Calu3 (cell line): Measurements from ENCODE around the gene SPATC1L. TPM values are rescaled to one million over a fixed set of nuclear protein-coding genes. Genes with fewer than 3 reads are reported as not detected.
"Not testable (repeated sequence)": the region's sequence is repeated elsewhere in the genome, so short reads cannot be mapped to it uniquely, and the experiment has no call there.

ENCODE experiments used
- BruUV-seq: library from RNA; stranded (reverse); fragments of 400-500 nt; replicated peaks from 2 replicates; lab custom pipeline; 2021; lab: Mats Ljungman, UMichigan
- CTCF ChIA-PET: fragments of 300-600 bp; sonication (Branson Sonifier 250); formaldehyde crosslinking; loops from one replicate; lab custom pipeline; 2022; ENCODE audit warnings: antibody characterized with exemption; lab: Charles Lee
- DNase-seq: peaks from one replicate; pipeline ENCODE4 v3.0.0; 2022
- H3K27ac Mint-ChIP-seq: one replicate; pipeline ENCODE4 v1.8.0; 2022; ENCODE audit warnings: mixed read lengths; ENCODE audit not compliant: unreplicated experiment
- H3K27me3 Mint-ChIP-seq: one replicate; pipeline ENCODE4 v1.8.0; 2022; ENCODE audit warnings: mixed read lengths; ENCODE audit not compliant: unreplicated experiment
- H3K36me3 Mint-ChIP-seq: one replicate; pipeline ENCODE4 v1.8.0; 2022; ENCODE audit warnings: mild to moderate bottlenecking, moderate library complexity, mixed read lengths; ENCODE audit not compliant: insufficient read depth, unreplicated experiment
- H3K4me1 Mint-ChIP-seq: one replicate; pipeline ENCODE4 v1.8.0; 2022; ENCODE audit warnings: mild to moderate bottlenecking, low read depth, mixed read lengths; ENCODE audit not compliant: unreplicated experiment
- H3K4me3 Mint-ChIP-seq: one replicate; pipeline ENCODE4 v1.8.0; 2022; ENCODE audit warnings: mild to moderate bottlenecking, low read depth, moderate library complexity, mixed read lengths; ENCODE audit not compliant: unreplicated experiment
- H3K9me3 Mint-ChIP-seq: one replicate; pipeline ENCODE4 v1.8.0; 2022; ENCODE audit warnings: low read depth, mixed read lengths; ENCODE audit not compliant: unreplicated experiment
- intact Hi-C: fragments of 100-400 bp; cut with micrococcal nuclease; formaldehyde crosslinking; loops from one replicate; pipeline ENCODE4 v1.10.0; 2022; ENCODE audit not compliant: unreplicated experiment
- total RNA-seq: library from RNA; stranded (reverse); gene quantifications from 2 replicates; pipeline ENCODE4 v1.2.3, GENCODE V29; 2022
- TF ChIP-seq, protein P1 (sequence below): fragments of 200-600 bp; IDR thresholded peaks from one replicate; pipeline ENCODE4 v1.8.0; 2022; ENCODE audit warnings: antibody characterized with exemption; ENCODE audit not compliant: unreplicated experiment

Gene SPATC1L
- total RNA-seq, 1 experiment from 2014 or later, result 4.4 TPM

DNA sequence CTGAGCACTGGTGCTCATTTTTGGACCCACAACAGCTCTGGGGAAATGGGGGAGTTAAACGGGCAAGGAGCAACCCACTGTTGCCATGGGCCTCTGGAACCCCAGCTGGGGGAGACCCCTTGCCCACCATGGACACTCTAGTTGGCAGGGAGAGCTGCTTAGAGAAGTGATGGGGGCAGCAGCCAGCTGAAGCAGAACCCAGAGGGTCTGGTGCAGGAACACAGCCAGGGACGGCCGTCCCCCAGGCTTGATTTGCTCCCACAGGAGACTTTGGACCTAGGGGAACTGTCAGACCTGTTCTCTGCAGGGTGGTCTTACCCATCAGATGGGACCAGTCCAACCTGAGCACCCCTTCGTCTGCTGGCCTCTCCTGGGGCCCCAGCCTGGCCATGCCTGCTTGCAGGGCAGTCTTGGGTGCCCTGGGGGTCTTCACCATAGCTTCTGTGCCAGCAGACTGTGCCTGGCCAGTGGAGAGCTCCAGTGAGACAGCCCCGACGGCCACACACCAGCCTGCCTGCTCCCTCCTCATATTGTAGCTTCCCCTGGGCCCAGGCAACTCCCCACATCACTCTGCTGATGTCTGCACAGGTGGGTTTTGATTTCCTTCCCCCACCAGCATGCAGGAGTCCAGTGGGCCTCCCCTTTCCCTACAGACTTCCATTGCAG is 11.3 kb downstream of the SPATC1L start:
- no peaks in the 10 kb centered on the region for H3K9me3 Mint-ChIP-seq
- intact Hi-C loops, result no loop called here
- no peaks in the 10 kb centered on the region for H3K4me1 Mint-ChIP-seq
- CTCF ChIA-PET, result no interaction called here
- no peak for DNase-seq
- H3K36me3 Mint-ChIP-seq, result no peaks in the 10 kb centered on the region
- no peak overlapping the region for H3K4me3 Mint-ChIP-seq
- TF ChIP-seq, protein P1, sequence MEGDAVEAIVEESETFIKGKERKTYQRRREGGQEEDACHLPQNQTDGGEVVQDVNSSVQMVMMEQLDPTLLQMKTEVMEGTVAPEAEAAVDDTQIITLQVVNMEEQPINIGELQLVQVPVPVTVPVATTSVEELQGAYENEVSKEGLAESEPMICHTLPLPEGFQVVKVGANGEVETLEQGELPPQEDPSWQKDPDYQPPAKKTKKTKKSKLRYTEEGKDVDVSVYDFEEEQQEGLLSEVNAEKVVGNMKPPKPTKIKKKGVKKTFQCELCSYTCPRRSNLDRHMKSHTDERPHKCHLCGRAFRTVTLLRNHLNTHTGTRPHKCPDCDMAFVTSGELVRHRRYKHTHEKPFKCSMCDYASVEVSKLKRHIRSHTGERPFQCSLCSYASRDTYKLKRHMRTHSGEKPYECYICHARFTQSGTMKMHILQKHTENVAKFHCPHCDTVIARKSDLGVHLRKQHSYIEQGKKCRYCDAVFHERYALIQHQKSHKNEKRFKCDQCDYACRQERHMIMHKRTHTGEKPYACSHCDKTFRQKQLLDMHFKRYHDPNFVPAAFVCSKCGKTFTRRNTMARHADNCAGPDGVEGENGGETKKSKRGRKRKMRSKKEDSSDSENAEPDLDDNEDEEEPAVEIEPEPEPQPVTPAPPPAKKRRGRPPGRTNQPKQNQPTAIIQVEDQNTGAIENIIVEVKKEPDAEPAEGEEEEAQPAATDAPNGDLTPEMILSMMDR, result no peak
- H3K27ac Mint-ChIP-seq, result no peak overlapping the region
- no TSS peak for BruUV-seq
- peaks cover 27% of the 10 kb centered on the region for H3K27me3 Mint-ChIP-seq

DNA sequence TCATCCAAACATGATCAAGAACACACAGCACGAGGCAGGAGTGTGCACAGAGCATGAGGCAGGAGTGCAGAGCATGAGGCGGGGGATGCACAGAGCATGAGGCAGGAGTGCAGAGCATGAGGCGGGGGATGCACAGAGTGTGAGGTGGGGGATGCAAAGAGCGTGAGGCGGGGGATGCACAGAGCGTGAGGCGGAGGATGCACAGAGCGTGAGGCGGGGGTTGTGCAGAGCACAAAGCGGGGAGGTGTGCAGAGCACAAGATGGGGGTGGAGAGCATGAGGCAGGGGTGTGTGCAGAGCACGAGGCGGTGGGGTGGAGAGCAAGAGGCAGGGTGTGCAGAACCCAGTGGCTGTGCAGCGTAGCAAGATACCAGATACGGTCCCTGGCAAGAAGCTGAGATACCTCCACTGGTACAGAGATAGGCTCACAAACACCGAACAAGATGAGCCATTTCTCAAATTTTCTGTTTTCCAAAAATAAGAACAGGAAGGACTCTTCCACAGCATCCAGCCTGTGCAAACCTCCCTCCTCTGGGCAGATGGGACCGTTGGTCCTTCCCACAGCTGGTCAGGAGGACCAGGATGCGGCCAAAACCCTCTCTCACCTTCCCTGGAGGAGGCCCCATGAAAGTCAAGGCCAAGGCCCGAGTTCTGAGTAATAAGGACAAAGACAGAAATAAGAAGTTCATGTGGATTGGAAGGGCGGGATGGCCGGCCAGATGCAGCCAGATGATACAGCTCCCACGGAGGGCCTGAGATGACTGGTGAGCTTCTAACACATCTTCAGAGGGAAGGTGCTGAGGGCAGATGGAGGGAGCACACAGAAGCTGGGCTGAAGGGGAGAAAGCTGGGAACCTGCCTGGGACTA is 12.0 kb downstream of the SPATC1L start:
- H3K4me3 Mint-ChIP-seq, result no peak overlapping the region
- CTCF ChIA-PET, result no interaction called here
- TF ChIP-seq, protein P1, result no peak
- no peak overlapping the region for H3K27ac Mint-ChIP-seq
- no peaks in the 10 kb centered on the region for H3K4me1 Mint-ChIP-seq
- H3K9me3 Mint-ChIP-seq, result no peaks in the 10 kb centered on the region
- intact Hi-C loops, result no loop called here
- H3K36me3 Mint-ChIP-seq, result no peaks in the 10 kb centered on the region
- BruUV-seq, result no TSS peak
- H3K27me3 Mint-ChIP-seq, result peaks cover 27% of the 10 kb centered on the region
- no peak for DNase-seq

DNA sequence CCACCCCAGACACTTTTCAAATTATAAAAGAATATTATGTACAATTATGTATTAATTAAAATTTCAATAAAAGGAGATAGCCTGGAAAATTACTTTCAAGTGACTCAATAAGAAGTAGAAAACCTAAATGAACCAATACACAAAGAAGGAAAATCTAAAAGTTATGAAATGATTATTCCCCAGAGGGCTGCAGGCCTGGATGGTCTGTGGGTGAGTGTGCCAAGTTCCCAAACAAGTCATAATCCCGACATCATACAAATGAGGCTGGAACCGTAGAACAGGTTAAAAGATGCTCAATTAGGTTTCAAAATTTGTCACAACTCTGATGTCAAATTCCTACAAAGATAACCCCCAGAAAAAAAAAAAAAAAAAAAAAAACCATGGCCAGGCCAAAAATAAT is 12.7 kb downstream of the SPATC1L start:
- H3K4me1 Mint-ChIP-seq, result no peaks in the 10 kb centered on the region
- intact Hi-C loops, result no loop called here
- no peak overlapping the region for H3K4me3 Mint-ChIP-seq
- TF ChIP-seq, protein P1, result no peak
- peaks cover 24% of the 10 kb centered on the region for H3K27me3 Mint-ChIP-seq
- H3K27ac Mint-ChIP-seq, result no peak overlapping the region
- no peaks in the 10 kb centered on the region for H3K36me3 Mint-ChIP-seq
- CTCF ChIA-PET, result no interaction called here
- no peaks in the 10 kb centered on the region for H3K9me3 Mint-ChIP-seq
- BruUV-seq, result no TSS peak
- DNase-seq, result no peak

DNA sequence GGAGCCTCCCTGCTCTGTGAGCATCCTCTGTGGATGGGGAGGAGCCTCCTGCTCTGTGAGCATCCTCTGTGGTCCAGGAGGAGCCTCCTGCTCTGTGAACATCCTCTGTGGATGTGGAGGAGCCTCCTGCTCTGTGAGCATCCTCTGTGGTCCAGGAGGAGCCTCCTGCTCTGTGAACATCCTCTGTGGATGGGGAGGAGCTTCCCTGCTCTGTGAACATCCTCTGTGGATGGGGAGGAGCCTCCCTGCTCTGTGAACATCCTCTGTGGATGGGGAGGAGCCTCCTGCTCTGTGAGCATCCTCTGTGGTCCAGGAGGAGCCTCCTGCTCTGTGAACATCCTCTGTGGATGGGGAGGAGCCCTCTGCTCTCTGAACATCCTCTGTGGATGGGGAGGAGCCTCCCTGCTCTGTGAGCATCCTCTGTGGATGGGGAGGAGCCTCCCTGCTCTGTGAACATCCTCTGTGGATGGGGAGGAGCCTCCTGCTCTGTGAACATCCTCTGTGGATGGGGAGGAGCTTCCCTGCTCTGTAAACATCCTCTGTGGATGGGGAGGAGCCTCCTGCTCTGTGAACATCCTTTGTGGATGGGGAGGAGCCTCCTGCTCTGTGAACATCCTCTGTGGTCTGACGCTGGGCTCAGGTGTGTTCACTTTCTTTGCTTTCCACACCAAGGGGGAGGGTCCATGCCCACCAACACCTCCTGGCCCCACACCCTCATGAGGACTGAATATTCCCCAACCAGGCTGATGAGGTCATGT is 13.6 kb downstream of the SPATC1L start:
- not testable (repeated sequence) for H3K27ac Mint-ChIP-seq, H3K4me3 Mint-ChIP-seq

More for the DNA sequence above, 13.6 kb downstream of the SPATC1L start:
- intact Hi-C loops, H3K36me3 Mint-ChIP-seq, BruUV-seq, H3K9me3 Mint-ChIP-seq, CTCF ChIA-PET, H3K4me1 Mint-ChIP-seq, DNase-seq: not testable (repeated sequence)
- H3K27me3 Mint-ChIP-seq, result peaks cover 15% of the 10 kb centered on the region
